Measurements from ENCODE around the gene KCNC1.

Gene KCNC1

DNA sequence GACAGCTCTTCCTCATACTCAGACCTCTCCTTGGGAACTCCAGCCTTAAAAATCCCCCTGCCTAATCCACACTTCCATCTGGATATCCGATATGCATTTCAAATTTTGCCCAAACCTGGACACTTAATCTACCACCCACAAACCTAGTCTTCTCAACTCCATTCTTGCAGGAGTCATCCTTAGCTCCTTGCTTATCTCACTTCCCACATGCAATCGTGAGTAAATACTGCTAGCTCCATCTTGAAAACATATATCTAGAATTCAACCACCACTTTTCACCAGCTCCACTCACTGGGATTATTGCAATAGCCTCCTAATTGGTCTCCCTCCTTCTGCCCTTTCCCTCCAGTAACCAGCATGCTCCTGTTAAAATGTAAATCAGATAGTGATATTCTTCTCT is 17.8 kb upstream of the KCNC1 start:
- no peak for DNase-seq

DNA sequence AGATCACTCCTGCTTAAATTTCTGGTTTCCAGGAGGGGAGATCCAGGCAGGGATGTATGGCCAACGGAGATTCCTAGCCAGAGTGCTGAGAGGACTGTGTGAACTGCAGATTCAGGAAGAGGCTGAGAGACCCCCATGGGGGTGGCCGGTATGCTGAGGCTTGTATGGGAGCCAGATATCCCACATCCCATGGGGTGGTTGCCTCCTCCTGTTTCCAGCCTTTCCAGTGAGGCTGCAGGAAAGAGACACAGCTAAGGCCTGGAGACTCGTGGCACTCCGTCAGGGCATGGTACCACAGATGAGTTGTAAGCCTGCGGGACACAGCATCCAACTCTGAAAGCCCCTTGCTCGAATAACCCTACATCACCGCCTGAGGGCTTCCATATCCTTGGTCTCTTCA is 16.6 kb upstream of the KCNC1 start:
- no peak for DNase-seq

DNA sequence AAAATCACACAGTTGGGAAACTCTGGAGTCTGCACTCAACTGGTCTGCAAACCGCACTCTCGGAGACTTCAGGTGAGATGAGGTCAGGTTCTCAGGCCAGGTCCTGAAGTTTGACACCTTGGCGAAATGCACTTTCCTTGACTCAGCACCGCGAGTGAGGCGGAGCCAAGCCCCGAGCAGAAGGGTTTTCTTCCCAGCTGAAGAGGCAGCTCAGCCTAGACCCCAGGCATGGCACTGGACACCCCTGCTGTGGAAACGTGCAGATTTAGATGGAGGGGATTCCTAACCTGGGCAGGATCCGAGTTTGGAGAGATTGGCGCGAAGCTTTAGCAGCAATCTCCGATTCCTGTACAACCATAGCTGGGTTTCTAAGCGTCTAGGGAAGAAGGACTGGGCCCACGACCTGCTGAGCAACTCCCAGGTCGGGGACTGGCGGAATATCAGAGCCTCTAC is 16.0 kb upstream of the KCNC1 start:
- DNase-seq: no peak

DNA sequence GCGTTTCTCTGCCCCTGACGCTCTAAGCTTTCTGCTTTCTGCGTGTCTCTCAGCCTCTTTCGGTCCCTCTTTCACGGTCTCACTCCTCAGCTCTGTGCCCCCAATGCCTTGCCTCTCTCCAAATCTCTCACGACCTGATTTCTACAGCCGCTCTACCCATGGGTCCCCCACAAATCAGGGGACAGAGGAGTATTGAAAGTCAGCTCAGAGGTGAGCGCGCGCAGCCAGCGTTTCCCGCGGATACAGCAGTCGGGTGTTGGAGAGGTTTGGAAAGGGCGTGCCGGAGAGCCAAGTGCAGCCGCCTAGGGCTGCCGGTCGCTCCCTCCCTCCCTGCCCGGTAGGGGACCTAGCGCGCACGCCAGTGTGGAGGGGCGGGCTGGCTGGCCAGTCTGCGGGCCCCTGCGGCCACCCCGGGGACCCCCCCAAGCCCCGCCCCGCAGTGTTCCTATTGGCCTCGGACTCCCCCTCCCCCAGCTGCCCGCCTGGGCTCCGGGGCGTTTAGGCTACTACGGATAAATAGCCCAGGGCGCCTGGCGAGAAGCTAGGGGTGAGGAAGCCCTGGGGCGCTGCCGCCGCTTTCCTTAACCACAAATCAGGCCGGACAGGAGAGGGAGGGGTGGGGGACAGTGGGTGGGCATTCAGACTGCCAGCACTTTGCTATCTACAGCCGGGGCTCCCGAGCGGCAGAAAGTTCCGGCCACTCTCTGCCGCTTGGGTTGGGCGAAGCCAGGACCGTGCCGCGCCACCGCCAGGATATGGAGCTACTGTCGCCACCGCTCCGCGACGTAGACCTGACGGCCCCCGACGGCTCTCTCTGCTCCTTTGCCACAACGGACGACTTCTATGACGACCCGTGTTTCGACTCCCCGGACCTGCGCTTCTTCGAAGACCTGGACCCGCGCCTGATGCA is 15.3 kb upstream of the KCNC1 start, which contains the start of gene MYOD1:
Gene MYOD1 (plus strand): TSS at position 544 of the 910 bp plus-strand sequence. CDS start 212 bp downstream, at position 756.
- DNase-seq: no peak

GRCh38 chr11:17719938-17720795 is 14.4 kb upstream of the KCNC1 start:
- no peak for DNase-seq

DNA sequence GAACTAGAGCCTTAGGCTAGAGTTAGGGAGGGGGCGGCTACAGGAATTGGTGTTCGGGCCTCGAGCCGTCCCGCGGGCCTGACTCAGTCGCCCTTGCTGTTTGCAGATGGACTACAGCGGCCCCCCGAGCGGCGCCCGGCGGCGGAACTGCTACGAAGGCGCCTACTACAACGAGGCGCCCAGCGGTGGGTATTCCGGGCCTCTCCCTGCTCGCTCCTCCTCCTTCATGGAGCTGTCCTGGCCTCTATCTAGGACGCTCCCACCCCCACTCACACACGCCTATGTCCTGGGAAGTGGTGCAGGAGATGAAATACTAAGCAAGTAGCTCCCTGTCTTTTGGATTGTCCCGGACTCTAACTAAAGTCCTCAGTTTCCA is 13.8 kb upstream of the KCNC1 start:
- no peak for DNase-seq

- DNase-seq: no peak
Observed at GRCh38 chr11:17721242-17721999, 13.2 kb upstream of the KCNC1 start.

GRCh38 chr11:17722000-17722643 is 12.5 kb upstream of the KCNC1 start:
- DNase-seq: no peak

DNA sequence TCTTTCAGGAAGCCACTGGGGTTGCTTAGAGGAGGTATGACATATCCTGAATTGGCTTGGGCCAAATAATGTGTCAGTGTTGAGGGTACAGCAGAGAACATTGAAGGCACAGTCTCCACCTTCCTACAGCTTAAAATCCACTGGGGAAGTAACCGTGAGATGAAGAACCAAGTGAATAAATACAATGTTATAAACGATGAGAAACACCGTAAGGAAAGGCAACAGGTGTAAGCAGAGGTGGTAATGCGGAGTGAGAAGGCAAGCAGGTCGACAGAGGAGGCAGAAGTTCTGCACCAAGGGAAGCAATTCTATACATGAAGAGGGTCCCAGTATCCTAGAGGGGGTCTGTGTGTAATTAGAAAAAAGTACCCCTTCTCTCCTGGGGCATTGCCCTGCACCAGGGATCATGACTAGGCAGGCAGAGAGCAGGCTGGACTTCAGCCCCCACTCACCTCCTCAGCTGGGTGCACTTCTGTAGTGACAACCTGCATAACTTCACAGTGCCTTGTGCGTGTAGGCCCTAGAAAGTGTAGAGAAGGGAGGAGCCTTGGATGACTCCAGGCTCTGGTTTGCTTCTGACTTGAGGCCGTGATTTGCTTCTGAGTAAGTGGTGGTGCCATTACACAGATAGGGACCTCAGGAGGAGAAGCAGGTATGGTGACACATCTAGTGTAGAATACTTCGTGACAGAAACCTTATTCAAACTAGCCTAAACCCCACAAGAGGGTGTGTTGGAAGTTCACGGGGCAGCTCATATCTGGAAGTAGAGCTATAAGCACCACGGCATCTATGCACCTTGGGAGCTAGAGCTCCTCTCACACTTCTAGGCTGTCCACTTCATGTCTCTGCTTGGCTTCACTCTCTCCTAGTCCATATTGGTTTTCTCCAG is 10.3 kb upstream of the KCNC1 start:
- no peak for DNase-seq

GRCh38 chr11:17725174-17725573 is 9.4 kb upstream of the KCNC1 start:
- no peak for DNase-seq

- DNase-seq: no peak
Observed at GRCh38 chr11:17730137-17730536, 4.4 kb upstream of the KCNC1 start.

- DNase-seq: peak; percentile 66 to 79
Observed at GRCh38 chr11:17730608-17731462, 3.7 kb upstream of the KCNC1 start.

DNA sequence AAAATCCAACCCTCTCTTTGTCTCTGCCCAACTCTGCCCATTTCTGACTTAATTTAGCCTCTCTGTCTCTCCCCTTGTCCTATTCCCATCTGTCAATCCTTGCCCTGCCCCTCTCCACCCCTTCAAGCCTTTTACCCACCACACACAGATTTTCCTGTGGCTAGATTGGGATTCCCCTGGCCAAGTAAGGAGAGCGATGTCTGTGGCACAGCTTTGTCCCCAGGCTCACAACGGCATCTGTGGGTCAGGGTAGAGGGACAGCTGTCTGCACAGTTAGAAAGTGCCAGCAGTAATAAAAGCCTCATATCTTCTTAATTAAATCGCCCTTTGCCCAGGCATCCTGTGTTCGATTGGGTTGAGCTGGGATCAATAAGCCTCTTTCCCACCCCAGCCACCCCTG is 1.3 kb upstream of the KCNC1 start:
- DNase-seq: no peak

- peak in 1 of 2 experiments; percentile 12 for DNase-seq
Observed at GRCh38 chr11:17734986-17735817, 621 bp downstream of the KCNC1 start.

- no peak for DNase-seq
Observed at GRCh38 chr11:17735818-17736578, 1.4 kb downstream of the KCNC1 start.

DNA sequence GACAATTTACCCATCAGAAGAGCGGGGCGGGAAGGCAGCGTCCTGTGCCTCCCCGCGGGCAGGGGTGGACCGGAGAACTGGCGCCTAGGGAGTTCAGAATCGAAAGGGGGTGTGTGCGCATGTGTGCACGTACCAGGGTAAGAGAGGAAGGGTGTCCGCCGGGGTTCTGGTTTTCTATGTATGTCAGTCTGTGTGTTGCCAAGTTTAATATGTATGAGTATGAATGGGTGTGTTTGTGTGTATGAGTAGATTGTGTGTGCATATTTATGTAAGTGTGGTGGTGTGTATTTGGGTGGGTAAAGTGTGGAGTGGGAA is 2.0 kb downstream of the KCNC1 start:
- no peak for DNase-seq

GRCh38 chr11:17736930-17737817 is 2.6 kb downstream of the KCNC1 start:
- DNase-seq: no peak

Data from NCI-H187 (cell line).